IMR-90 (cell line): Measurements from ENCODE around the gene MAP2K5. TPM values are rescaled to one million over a fixed set of nuclear protein-coding genes. Genes with fewer than 3 reads are reported as not detected.
A peak's percentile ranks its signal among the peaks of the same experiment; 100 is the strongest.

Source experiments
- RFX5 ChIP-seq: IDR thresholded peaks from 2 replicates; pipeline ENCODE4 v1.8.0; 2012; ENCODE audit warnings: low read depth, mild to moderate bottlenecking, low read length, moderate library complexity
- polyA plus RNA-seq, 3 experiments: library from polyadenylated mRNA; depleted of rRNA; stranded (reverse); fragments of >200 nt; gene quantifications; 2 replicates each; pipeline ENCODE4 v1.2.3, GENCODE V29; 2012; ENCODE audit warnings: low replicate concordance in 1 of 3
- total RNA-seq: library from RNA; depleted of rRNA; stranded (reverse); fragments of >200 nt; gene quantifications from 2 replicates; pipeline ENCODE4 v1.2.3, GENCODE V29; 2012
- TF ChIP-seq, protein P1 (sequence below): fragments of 150-350 bp; IDR thresholded peaks from 2 replicates; pipeline ENCODE4 v1.6.1; 2017; ENCODE audit warnings: mild to moderate bottlenecking, antibody characterized with exemption, low read length, low read depth

The MAP2K5 gene
- total and polyA plus RNA-seq, 2 of the 4 experiments (the other 2 are of a cell fraction), result 1.6 to 6.1 TPM

DNA sequence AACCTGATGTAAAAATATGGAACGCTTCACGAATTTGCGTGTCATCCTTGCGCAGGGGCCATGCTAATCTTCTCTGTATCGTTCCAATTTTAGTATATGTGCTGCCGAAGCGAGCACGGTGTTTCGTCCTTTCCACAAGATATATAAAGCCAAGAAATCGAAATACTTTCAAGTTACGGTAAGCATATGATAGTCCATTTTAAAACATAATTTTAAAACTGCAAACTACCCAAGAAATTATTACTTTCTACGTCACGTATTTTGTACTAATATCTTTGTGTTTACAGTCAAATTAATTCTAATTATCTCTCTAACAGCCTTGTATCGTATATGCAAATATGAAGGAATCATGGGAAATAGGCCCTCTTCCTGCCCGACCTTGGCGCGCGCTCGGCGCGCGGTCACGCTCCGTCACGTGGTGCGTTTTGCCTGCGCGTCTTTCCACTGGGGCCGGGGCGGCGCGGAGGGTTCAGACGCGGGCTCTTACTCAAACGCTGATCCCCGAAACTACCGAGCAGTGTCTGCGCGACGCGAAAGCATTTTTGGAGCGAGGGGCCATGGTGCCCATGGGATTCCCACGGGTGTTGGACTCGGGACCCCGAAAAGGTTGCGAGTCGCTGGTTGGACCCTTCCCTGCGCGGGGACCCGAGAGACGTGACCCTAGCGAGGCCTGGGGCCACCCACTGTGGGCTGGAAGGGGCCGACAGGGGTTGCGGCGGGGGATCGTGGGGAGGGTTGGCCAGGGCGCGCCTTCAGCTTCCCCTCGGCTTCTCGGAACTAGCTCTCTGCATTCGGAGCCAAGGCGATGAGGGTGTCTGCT lies 297.6 kb downstream of the MAP2K5 start, which contains the start of gene RNU6-1 (continued):
- no peak for TF ChIP-seq RFX5
- TF ChIP-seq, protein P1, sequence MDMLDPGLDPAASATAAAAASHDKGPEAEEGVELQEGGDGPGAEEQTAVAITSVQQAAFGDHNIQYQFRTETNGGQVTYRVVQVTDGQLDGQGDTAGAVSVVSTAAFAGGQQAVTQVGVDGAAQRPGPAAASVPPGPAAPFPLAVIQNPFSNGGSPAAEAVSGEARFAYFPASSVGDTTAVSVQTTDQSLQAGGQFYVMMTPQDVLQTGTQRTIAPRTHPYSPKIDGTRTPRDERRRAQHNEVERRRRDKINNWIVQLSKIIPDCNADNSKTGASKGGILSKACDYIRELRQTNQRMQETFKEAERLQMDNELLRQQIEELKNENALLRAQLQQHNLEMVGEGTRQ, result peak; percentile 99
